CD4-positive, alpha-beta T cell treated with Interleukin-10 for 1 hour (primary cell): ENCODE results near the gene CAD.
"Not testable (repeated sequence)": the region's sequence is repeated elsewhere in the genome, so short reads cannot be mapped to it uniquely, and the experiment has no call there.

ENCODE experiments used
- DNase-seq: peaks from one replicate; pipeline ENCODE4 v3.0.0-alpha.2; 2020

Gene CAD

GRCh38 chr2:27261241-27261925 is 44.2 kb downstream of the CAD start:
- no peak for DNase-seq

GRCh38 chr2:27261926-27262298 is 44.7 kb downstream of the CAD start:
- no peak for DNase-seq

GRCh38 chr2:27262379-27263286 is 45.5 kb downstream of the CAD start, which contains the start of gene SLC30A3:
Gene SLC30A3, minus strand, starts transcription at chr2:27263047. Its CDS starts 141 bp downstream, at chr2:27262906.
- peak; percentile 77 for DNase-seq

GRCh38 chr2:27263287-27264252 is 46.4 kb downstream of the CAD start:
- DNase-seq, result no peak

GRCh38 chr2:27264253-27264752 is 47.1 kb downstream of the CAD start:
- DNase-seq, result no peak

- DNase-seq, result peak; percentile 73
Observed at GRCh38 chr2:27264753-27265535, 47.8 kb downstream of the CAD start.

GRCh38 chr2:27265536-27265870 is 48.3 kb downstream of the CAD start:
- DNase-seq, result no peak

GRCh38 chr2:27268296-27268695 is 51.1 kb downstream of the CAD start:
- not testable (repeated sequence) for DNase-seq

GRCh38 chr2:27270131-27270530 is 53.0 kb downstream of the CAD start:
- no peak for DNase-seq

- no peak for DNase-seq
Observed at GRCh38 chr2:27270670-27271069, 53.5 kb downstream of the CAD start.

- no peak for DNase-seq
Observed at GRCh38 chr2:27271631-27272340, 54.6 kb downstream of the CAD start.

GRCh38 chr2:27272537-27273522 is 55.7 kb downstream of the CAD start:
- DNase-seq, result not testable (repeated sequence)

GRCh38 chr2:27275211-27276150 is 58.3 kb downstream of the CAD start, which contains the start of gene DNAJC5G:
Gene DNAJC5G, plus strand, starts transcription at chr2:27275433. Its CDS starts 1,296 bp downstream, at chr2:27276729.
- DNase-seq, result no peak

- DNase-seq, result no peak
Observed at GRCh38 chr2:27278010-27278409, 60.8 kb downstream of the CAD start.

GRCh38 chr2:27280826-27281225 is 63.7 kb downstream of the CAD start:
- DNase-seq, result no peak

GRCh38 chr2:27281442-27281841 is 64.3 kb downstream of the CAD start:
- DNase-seq, result no peak

GRCh38 chr2:27281855-27282559 is 64.8 kb downstream of the CAD start, which contains the start of gene TRIM54:
Gene TRIM54, plus strand, starts transcription at chr2:27282429. Its CDS starts 303 bp downstream, at chr2:27282732.
- no peak for DNase-seq

- DNase-seq, result no peak
Observed at GRCh38 chr2:27282892-27283291, 65.7 kb downstream of the CAD start.
